Astrocyte (in vitro differentiated cells and primary cell): ENCODE results near the gene EEF2. TPM values are rescaled to one million over a fixed set of nuclear protein-coding genes. Genes with fewer than 3 reads are reported as not detected.

Experiments
- DNase-seq: peaks from one replicate; pipeline ENCODE4 v3.0.0-alpha.2; 2010; ENCODE audit warnings: low read depth
- FAIRE-seq: peaks from 2 replicates; lab custom pipeline; 2011; peaks lifted over from hg19 to GRCh38; lab: Jason Lieb, UNC
- H2AFZ ChIP-seq: 2 replicates; pipeline ENCODE4 v1.6.0; 2012; ENCODE audit warnings: low read depth, low read length, inconsistent platforms
- H3K27ac ChIP-seq: 2 replicates; pipeline ENCODE4 v1.5.1; 2011; ENCODE audit warnings: low read depth, low read length, inconsistent platforms
- H3K27me3 ChIP-seq: 2 replicates; pipeline ENCODE4 v1.6.0; 2011; ENCODE audit warnings: low read length, inconsistent platforms; ENCODE audit not compliant: insufficient read depth
- H3K36me3 ChIP-seq: 2 replicates; pipeline ENCODE4 v1.5.1; 2011; ENCODE audit warnings: low read length, inconsistent platforms; ENCODE audit not compliant: insufficient read depth
- H3K4me1 ChIP-seq: 2 replicates; pipeline ENCODE4 v1.5.1; 2011; ENCODE audit warnings: low read length, inconsistent platforms; ENCODE audit not compliant: insufficient read depth
- H3K4me2 ChIP-seq: 2 replicates; pipeline ENCODE4 v1.6.0; 2012; ENCODE audit warnings: low read length, inconsistent platforms
- H3K4me3 ChIP-seq: 2 replicates; pipeline ENCODE4 v1.5.1; 2011; ENCODE audit warnings: low read depth, mild to moderate bottlenecking, low read length, inconsistent platforms; ENCODE audit not compliant: insufficient read depth
- H3K79me2 ChIP-seq: 2 replicates; pipeline ENCODE4 v1.6.0; 2012; ENCODE audit warnings: mild to moderate bottlenecking, low read length, inconsistent platforms; ENCODE audit not compliant: insufficient read depth
- H3K9ac ChIP-seq: 2 replicates; pipeline ENCODE4 v1.6.0; 2012; ENCODE audit warnings: mild to moderate bottlenecking, low read length, inconsistent platforms
- H3K9me3 ChIP-seq: 2 replicates; pipeline ENCODE4 v1.5.1; 2012; ENCODE audit warnings: low read depth, mild to moderate bottlenecking, low read length, inconsistent platforms; ENCODE audit not compliant: insufficient read depth
- H4K20me1 ChIP-seq: 2 replicates; pipeline ENCODE4 v1.6.0; 2012; ENCODE audit warnings: low read length, inconsistent platforms; ENCODE audit not compliant: insufficient read depth
- H3K27ac Mint-ChIP-seq: one replicate; pipeline ENCODE4 v1.8.0; 2021; ENCODE audit warnings: mild to moderate bottlenecking, mixed read lengths; ENCODE audit not compliant: unreplicated experiment
- H3K27me3 Mint-ChIP-seq: one replicate; pipeline ENCODE4 v1.8.0; 2021; ENCODE audit warnings: low read depth, mixed read lengths; ENCODE audit not compliant: unreplicated experiment
- H3K36me3 Mint-ChIP-seq: one replicate; pipeline ENCODE4 v1.8.0; 2021; ENCODE audit warnings: low read depth, mixed read lengths; ENCODE audit not compliant: unreplicated experiment
- H3K4me1 Mint-ChIP-seq: one replicate; pipeline ENCODE4 v1.8.0; 2021; ENCODE audit warnings: low read depth, mixed read lengths; ENCODE audit not compliant: unreplicated experiment
- H3K4me3 Mint-ChIP-seq: one replicate; pipeline ENCODE4 v1.8.0; 2021; ENCODE audit warnings: mild to moderate bottlenecking, moderate library complexity, mixed read lengths; ENCODE audit not compliant: unreplicated experiment
- H3K9me3 Mint-ChIP-seq: one replicate; pipeline ENCODE4 v1.8.0; 2021; ENCODE audit warnings: mild to moderate bottlenecking, mixed read lengths; ENCODE audit not compliant: unreplicated experiment
- EZH2 ChIP-seq: IDR thresholded peaks from 2 replicates; pipeline ENCODE4 v1.6.1; 2012; ENCODE audit warnings: mild to moderate bottlenecking, low read length, inconsistent platforms; ENCODE audit not compliant: insufficient read depth
- total RNA-seq: library from RNA; stranded (reverse); gene quantifications from 2 replicates; pipeline ENCODE4 v1.2.1, GENCODE V29; 2021
- TF ChIP-seq, protein P1 (sequence below): IDR thresholded peaks from 2 replicates; pipeline ENCODE4 v1.5.1; 2011; ENCODE audit warnings: low read depth, mild to moderate bottlenecking, inconsistent platforms, low read length, moderate library complexity; ENCODE audit not compliant: insufficient read depth

The EEF2 gene
- total RNA-seq, 1 donor from 2014 or later, result 2,739 TPM

DNA sequence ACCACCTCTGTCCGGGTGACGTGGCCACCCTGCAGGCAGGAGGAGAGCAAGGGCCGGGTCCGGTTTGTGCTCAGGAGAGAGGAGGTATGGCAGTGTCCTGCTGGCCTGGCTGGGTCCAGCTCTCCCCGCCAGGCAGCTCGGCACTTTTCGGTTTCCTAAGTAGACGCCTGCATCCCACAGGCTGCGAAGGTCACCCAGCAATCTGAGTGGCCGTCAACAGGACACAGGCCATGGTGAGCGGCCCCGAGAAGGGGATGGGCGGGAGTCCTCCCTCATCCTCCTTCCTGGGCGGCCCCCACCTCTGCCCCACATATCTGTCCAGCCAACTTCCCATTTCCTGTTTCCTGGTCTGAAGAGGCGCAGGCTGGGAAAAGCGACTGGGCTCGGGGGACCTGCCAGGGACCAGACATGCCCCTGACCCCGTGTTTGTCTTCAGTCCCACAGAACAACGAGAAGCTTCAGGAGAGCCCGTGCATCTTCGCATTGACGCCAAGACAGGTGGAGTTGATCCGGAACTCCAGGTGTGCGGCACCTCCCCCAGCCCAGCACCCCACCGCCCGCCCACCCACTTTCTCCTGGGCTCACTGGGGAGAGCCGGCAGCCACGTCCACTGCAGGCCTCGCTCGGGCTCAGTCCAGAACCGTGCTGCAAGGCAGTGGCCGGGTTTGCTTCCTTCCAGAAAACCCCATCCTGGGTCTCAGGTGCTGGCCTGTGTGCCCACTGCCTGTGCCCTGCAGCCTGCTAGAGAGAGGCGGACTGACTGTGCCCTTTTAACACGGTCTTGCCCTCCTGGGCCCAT is 38.5 kb upstream of the EEF2 start:
- Histone ChIP-seq H3K27me3 (no peaks in the 10 kb centered on the region), H2AFZ (no peak overlapping the region), H3K9me3 (no peaks in the 10 kb centered on the region), H3K27ac (no peak overlapping the region), H3K36me3 (no peaks in the 10 kb centered on the region), H4K20me1 (peaks cover 52% of the 10 kb centered on the region), H3K4me1 (no peaks in the 10 kb centered on the region), H3K4me2 (no peak overlapping the region), H3K9ac (no peak overlapping the region), H3K79me2 (peaks cover 46% of the 10 kb centered on the region), H3K4me3 (no peak overlapping the region)
- Mint-ChIP-seq H3K4me3 (no peak overlapping the region), H3K9me3 (no peaks in the 10 kb centered on the region), H3K27ac (peak overlapping the region; percentile 4), H3K4me1 (no peaks in the 10 kb centered on the region), H3K36me3 (peaks cover 9% of the 10 kb centered on the region), H3K27me3 (no peaks in the 10 kb centered on the region)
- no peak for DNase-seq
- no peak for TF ChIP-seq EZH2
- FAIRE-seq, result no peak

DNA sequence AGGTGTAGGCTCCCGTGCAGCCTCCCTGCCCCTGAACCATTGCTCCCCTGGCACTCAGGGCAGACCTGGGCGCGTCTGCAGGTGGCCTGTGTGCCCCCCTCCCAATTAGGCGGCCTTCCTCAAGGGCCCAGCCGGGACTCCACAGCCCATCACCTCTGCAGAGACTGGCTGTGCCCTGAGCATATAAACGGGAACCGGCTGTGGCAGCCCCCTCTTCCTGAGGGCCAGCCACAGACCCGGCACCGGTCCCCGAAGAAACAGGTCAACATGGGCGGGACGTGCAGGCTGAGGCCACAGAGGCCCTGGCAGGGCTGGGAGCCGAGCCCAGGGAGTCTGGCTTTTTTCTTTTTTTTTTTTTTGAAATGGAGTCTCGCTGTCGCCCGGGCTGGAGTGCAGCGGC is 34.3 kb upstream of the EEF2 start:
- Histone ChIP-seq H3K27ac (no peak overlapping the region), H3K27me3 (no peaks in the 10 kb centered on the region), H3K9ac (no peak overlapping the region), H3K4me1 (no peaks in the 10 kb centered on the region), H3K79me2 (peaks cover 74% of the 10 kb centered on the region), H3K9me3 (no peaks in the 10 kb centered on the region), H4K20me1 (peaks cover 88% of the 10 kb centered on the region), H3K4me3 (no peak overlapping the region), H2AFZ (no peak overlapping the region), H3K4me2 (no peak overlapping the region), H3K36me3 (no peaks in the 10 kb centered on the region)
- Mint-ChIP-seq H3K4me3 (no peak overlapping the region), H3K27me3 (no peaks in the 10 kb centered on the region), H3K27ac (no peak overlapping the region), H3K4me1 (no peaks in the 10 kb centered on the region), H3K9me3 (no peaks in the 10 kb centered on the region), H3K36me3 (peaks cover 6% of the 10 kb centered on the region)
- TF ChIP-seq EZH2, result no peak
- TF ChIP-seq, protein P1, sequence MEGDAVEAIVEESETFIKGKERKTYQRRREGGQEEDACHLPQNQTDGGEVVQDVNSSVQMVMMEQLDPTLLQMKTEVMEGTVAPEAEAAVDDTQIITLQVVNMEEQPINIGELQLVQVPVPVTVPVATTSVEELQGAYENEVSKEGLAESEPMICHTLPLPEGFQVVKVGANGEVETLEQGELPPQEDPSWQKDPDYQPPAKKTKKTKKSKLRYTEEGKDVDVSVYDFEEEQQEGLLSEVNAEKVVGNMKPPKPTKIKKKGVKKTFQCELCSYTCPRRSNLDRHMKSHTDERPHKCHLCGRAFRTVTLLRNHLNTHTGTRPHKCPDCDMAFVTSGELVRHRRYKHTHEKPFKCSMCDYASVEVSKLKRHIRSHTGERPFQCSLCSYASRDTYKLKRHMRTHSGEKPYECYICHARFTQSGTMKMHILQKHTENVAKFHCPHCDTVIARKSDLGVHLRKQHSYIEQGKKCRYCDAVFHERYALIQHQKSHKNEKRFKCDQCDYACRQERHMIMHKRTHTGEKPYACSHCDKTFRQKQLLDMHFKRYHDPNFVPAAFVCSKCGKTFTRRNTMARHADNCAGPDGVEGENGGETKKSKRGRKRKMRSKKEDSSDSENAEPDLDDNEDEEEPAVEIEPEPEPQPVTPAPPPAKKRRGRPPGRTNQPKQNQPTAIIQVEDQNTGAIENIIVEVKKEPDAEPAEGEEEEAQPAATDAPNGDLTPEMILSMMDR, result no peak
- FAIRE-seq (no peak), DNase-seq (no peak)

DNA sequence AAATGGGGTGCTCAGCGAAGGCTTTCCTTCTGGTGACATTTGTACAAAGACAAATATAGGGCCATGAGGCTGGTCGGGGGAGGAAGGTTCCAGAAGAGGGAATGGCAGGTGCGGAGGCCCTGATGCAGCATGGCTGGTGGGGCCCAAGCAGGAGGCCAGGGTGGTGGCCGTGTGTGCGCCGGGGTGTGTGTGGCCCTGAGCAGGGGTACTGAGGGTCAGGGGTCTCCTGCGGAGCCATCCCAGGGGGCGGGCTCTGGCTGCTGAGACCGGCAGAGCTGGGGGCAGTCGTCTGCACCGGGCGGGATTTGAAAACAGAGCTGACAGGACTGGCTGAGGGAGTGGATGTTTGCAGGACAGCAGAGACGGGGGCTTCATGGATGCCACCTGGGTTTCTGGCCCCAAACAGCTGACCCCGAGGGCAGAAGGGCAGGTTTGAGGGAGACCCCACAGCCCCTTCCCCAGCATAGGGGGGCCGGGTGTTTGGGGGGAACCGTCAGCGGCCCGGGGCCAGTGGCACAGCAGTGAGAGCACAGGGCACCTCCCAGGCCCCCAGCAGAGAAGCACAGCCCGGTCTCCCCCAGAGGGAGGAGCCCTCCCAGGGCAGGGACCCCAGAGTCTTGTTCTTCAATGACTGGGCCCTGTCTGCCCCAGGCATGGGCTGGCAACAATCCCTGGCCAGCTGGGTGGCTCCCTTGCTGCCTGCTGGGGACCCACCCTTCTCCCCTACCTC is 33.7 kb upstream of the EEF2 start:
- H3K9me3 ChIP-seq, result no peaks in the 10 kb centered on the region
- H3K4me2 ChIP-seq, result no peak overlapping the region
- no peaks in the 10 kb centered on the region for H3K9me3 Mint-ChIP-seq
- no peaks in the 10 kb centered on the region for H3K36me3 ChIP-seq
- no peaks in the 10 kb centered on the region for H3K4me1 ChIP-seq
- FAIRE-seq (no peak), DNase-seq (no peak)
- H3K27me3 Mint-ChIP-seq, result no peaks in the 10 kb centered on the region
- H3K27me3 ChIP-seq, result no peaks in the 10 kb centered on the region
- peaks cover 6% of the 10 kb centered on the region for H3K36me3 Mint-ChIP-seq
- no peak overlapping the region for H2AFZ ChIP-seq
- no peak overlapping the region for H3K9ac ChIP-seq
- peaks cover 80% of the 10 kb centered on the region for H3K79me2 ChIP-seq
- no peaks in the 10 kb centered on the region for H3K4me1 Mint-ChIP-seq
- H4K20me1 ChIP-seq, result peaks cover 88% of the 10 kb centered on the region
- no peak overlapping the region for H3K27ac Mint-ChIP-seq
- no peak overlapping the region for H3K4me3 ChIP-seq
- H3K4me3 Mint-ChIP-seq, result no peak overlapping the region
- TF ChIP-seq, protein P1, result no peak
- TF ChIP-seq EZH2, result no peak
- no peak overlapping the region for H3K27ac ChIP-seq
